ENCODE results near the gene CRACDL.

Gene CRACDL, protein sequence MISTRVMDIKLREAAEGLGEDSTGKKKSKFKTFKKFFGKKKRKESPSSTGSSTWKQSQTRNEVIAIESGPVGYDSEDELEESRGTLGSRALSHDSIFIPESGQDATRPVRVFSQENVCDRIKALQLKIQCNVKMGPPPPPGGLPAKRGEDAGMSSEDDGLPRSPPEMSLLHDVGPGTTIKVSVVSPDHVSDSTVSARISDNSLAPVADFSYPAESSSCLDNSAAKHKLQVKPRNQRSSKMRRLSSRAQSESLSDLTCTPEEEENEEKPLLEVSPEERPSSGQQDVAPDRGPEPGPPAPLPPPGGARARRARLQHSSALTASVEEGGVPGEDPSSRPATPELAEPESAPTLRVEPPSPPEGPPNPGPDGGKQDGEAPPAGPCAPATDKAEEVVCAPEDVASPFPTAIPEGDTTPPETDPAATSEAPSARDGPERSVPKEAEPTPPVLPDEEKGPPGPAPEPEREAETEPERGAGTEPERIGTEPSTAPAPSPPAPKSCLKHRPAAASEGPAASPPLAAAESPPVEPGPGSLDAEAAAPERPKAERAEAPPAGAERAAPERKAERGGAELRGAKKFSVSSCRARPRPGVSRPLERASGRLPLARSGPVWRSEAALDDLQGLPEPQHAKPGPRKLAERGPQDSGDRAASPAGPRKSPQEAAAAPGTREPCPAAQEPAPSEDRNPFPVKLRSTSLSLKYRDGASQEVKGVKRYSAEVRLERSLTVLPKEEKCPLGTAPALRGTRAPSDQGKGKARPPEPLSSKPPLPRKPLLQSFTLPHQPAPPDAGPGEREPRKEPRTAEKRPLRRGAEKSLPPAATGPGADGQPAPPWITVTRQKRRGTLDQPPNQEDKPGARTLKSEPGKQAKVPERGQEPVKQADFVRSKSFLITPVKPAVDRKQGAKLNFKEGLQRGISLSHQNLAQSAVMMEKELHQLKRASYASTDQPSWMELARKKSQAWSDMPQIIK

DNA sequence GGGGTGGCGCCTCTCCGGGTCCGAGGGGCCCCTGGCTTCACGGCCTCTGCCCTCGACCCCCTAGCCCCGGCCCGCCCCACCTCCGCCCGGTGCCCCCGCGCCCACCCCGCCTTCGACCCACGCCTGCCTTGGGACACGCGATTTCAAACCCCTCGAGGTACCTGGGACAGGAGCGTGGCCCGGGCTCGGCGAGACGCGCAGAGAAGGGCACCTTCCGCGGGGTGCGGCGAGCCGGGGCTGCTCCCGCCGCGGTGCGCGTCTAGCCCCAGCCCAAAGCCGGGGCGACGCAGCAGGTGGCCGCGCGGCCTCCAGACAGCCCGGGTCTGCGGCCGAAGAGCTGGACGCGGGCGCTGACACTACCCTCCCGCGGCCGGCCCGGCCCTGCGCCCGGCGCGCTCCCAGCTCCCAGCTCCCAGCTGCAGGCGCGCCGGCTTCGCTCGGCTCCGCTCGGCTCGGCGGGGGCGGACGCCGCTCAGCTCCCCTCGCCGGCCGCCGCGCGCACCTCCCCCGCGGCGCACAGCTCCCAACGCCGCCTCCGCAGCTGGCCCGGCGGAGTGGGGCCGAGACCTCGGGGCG is at the start of gene CRACDL:
Gene CRACDL, minus strand, starts transcription at position 449 of the 576 bp plus-strand sequence. CDS start 89,425 bp downstream, outside the sequence.
- DNase-seq = no peak

DNA sequence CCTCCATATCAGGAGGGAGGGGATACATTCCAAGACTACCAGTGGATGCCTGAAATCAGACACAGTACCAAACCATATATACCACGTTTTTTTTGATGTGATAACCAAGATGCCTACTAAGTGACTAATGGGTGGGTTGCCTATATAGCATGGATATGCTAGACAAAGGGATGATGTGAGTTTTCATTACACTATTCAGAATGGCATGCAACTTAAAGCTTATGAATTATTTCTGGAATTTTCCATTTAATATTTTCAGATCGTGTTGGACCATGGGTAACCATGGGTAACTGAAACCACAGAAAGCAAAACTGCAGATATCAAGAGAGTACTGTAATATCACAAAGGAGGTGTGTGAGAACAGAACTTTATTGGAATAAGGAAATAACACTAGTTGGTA is 39.6 kb upstream of the CRACDL start:
- no peak for DNase-seq

DNA sequence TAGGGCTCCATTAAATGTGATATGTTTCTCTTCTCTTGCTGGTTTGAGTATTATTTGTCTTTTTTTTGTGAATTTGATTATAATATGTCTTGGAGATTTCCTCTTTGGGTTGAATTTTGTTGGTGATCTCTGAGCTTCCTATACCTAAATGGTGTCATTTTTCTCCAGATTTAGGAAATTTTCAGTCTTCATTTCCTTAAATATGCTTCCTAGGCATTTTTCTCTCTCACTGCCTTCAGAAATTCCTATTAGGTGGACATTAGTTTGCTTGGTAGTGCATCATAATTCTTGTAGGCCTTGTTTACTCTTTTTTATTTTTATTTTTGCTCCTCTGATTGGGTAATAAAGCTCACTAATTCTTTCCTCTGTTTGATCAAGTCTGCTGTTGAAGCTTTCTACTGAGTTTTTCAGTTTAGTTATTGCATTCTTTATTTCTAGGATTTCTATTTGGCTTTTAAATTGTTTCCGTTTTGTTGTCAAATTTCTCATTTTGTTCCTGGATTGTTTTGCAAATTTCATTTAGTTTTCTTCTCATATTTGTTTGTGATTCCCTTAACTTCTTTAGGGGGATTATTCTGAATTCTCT is 36.6 kb upstream of the CRACDL start:
- DNase-seq = no peak

DNA sequence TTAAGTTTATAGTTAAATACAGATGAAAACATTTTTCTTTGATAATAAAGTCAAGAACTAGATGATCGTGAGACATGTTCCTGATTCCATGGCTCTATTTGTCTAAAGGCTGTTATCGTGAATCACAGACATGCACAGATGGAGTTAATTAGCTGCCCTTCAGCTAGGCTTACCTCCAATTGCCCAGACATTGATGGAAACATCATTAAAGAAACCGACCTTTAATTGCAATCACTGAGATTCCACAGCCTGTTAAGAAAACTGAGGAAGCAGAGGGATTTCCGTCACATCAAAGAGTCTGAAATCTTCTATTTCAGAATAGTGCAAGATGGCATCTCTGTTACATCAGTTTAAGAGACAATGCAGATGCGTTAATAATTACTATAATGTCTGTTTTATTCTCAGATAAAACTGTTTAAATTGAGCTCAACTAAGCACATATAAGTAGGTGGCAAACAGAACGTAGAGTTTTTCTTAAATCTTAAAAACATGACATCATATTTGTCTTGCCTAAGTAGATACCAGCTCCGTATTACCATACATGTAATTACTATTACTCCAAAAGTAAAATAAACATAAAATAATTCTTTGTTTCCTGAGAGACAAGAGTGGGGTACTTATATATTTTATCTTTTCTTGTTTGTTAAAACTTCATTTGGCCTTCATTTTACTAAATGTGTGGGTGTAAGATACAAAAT is 23.9 kb upstream of the CRACDL start:
- no peak for DNase-seq

DNA sequence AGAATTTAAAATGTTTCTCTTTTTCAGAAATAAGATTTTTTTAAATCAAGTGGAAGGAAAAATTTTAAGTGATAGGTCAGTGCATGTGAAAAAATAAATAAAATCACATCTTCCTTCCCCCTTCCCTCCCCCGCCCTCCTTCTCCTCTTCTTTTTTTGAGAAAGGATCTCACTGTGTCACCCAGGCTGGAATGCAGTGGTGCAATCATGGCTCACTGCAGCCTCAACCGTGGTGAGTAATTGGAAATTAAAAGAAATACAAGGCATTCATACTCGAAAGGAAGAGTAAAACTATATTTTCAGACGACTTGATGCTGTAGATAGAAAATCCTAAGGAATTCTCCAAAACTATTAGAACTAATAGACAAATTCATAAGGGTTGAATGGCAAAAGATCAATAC is 16.9 kb upstream of the CRACDL start:
- DNase-seq = no peak

DNA sequence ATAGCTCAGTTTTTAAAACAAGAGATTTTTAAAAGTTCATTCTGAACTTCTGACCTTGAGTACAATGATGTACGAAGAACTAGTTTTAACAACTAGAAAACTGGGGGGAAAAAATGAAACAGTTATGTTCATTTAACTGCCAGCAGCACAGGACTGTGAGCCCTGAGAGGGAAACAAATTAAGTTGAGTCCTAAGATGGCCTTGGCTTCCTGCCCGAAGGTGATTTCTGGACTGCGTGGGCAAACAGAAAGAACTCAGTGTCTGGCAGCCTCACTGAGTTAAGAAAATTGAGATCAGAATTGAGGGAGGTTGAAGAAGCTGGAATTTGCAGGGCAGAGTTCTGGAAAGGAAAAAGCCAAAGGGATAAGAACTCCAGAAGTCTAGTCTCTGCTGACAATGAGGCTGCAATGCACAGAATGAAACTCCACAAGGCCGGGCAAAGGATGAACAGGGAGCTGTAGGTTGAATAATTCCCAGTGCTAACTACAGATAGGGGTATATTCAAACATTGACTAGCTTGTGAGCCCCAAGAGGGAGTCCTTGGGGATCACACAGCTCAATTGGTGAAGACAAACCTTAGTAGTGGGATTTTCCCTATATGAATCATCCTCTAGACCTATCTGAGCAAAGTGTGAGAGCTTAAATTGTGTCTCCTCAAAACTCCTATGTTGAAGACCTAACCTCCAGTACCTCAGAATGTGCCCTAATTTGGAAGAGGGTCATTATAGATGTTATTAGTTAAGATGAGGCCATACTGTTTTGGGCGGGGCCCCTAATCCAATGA is 13.1 kb upstream of the CRACDL start:
- peak; percentile 31 for DNase-seq

DNA sequence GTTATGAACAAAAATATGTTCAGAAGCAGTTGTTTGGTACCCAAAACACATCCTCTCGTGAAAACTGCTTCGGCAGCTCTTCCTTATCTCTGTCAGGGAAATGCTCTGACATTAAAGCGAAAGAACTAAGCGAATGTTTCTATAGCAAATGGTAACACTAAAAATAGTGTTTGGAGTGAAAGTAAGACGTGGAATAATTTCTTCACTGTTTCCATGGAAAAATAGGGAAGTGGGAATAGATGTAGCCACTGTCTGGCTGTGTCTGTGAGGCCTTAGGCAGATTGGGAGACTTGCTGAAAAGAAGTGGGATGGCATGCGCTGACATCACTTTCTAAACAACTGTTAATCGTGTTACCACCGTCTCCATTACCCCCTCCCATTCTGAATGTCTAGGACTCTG is 11.5 kb upstream of the CRACDL start:
- no peak for DNase-seq

DNA sequence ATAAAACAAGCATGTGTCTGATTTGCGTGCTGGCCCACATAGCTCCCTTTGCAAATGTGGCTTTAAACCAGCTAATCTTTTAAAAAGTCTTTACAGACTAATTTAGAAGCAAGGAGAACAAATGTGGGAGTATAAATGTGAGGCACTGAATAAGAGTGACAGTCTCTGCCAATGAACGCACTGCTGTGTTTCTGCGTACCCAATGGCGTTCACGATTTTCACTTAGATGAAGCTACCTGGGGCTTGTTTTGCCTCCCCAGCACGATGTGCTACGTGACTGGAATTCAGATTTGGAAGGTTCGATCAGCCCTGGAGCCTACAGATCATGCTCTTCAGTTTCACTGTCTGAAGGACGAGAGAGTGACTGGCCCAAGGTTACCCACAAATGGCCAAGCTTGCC is 10.8 kb upstream of the CRACDL start:
- DNase-seq = no peak

DNA sequence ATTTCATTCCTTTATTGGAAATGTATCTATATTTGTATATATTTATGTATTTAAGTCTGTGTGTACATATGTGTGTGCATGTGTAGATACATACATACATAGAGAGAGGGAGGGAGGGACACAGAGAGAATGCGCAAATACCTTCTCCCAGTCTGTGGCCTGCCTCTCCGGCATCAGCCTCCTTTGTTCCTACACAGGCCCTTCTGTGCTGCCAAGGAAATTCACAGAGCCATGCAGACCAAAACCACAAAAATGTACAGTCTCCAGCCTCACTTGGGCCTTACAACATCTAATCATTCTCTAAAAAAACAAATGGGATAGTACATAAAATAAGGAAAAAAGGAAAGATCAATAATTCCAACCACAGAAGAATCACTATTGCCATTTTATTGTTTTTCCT is 8.8 kb upstream of the CRACDL start:
- DNase-seq = no peak

DNA sequence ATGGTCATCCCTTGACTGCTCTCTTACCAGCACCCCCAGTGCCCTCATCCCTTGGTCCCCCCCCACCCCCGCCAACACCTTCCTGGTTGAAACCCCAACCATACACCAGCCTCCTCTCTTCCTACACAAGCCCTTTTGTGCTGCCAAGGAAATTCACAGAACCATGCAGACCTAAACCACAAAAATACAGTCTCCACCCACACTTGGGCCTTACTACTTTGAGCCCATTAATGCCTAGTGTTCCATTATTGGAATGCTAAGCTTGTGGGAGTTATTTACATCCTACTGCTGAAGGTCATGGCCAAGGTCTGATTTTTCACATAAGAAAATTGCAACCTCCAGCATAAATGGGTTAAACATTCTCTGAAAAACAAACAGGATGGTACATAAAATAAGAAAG is 4.1 kb upstream of the CRACDL start:
- no peak for DNase-seq

DNA sequence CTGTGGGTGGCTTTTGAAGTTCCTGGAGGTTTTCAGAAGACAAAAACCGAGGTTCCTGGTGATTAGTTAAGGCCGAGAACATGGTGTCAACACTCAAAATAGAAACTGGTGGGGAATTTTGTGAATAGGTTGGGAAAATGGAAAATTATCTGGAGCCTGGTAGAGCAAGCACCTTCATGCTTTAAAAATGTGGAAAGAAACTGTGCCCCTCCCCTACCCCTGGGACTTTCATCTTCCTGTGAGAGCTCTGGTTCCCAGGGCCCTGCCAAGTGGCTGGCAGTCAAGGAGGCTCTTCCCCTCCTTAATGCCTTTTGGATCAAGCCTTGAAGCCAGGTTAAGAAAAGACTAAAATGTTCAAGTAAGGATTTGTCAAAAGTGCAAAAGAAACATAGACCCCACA is 1.9 kb upstream of the CRACDL start:
- DNase-seq = no peak

DNA sequence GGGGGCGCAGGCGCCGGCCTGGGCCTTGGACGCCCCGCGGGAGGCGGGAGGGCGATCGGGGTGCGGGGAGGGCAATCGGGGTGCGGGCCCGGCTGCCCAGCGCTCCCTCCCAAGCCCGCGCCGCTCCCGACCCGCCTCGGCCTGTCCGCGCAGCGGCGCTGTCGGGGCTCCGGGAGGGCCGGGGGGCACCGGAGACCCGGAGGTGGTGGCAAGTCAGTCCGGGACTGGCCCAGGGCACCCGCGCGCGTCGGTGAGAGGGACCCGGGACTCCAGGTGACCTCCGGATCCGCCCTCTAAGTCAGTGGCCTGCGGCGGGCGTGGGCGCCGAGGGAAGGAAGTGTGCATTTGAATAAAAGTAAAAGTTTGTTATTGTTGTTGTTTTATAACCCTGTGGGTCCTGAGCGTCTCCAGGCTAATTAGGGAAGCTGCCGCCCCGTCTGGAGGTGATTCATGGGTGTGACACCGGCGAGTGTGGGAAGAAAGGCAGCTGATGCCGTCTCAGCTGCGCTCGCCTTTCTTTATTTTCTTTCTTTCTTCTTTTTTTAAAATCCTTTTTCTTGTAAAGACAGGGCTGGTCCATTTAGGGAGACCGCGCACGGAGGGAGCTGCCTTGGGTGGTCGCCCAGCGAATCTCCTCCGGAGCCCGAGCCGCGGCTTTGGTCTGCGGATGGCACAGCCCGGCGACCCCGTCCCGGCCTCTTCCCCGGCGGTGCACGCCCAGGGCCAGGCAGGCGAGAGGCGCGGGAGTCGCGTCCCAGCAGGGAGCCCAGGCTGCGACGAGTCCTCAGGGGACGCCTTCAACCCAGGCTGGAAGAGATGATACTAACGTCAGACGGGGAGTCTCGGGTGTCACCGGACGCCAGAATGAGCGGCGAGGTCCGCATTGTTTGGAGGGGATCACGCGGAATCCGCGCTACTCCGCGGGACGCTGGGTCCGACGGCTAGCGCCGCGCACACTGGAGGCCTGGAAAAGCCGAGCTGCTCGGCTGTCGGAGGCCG is 627 bp upstream of the CRACDL start:
- peak; percentile 38 for DNase-seq

DNA sequence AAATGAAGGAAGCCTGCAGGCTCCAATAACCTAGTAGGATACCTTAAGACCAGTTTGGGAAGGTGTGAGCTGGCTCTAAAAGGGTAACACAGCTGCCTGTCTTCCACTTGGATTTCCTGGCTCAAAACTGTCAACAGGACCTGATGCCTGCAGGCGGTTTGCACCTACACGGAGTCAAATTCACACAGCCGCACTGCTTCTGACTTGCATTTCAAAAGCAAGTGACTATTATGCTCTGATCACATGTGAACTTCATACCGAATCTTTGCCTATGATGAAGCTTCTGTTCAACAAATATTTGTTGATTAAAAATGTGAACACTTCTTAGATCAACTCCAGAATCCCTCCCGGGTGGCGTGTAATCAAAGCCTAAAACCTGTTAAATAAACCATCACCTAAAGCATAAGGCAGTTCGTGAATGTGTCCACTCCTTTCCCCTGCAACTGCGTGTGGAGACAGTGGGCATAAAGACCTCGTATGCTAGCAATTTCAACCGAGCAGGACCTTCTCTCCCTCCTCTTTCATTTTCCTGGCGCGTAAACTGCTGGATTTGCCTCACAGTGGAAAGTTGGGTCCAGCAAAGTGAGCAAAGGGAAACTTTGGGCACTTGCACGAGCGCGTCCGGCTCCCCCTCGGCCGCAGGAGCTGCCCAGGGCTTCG is 784 bp downstream of the CRACDL start:
- DNase-seq = peak; percentile 54

DNA sequence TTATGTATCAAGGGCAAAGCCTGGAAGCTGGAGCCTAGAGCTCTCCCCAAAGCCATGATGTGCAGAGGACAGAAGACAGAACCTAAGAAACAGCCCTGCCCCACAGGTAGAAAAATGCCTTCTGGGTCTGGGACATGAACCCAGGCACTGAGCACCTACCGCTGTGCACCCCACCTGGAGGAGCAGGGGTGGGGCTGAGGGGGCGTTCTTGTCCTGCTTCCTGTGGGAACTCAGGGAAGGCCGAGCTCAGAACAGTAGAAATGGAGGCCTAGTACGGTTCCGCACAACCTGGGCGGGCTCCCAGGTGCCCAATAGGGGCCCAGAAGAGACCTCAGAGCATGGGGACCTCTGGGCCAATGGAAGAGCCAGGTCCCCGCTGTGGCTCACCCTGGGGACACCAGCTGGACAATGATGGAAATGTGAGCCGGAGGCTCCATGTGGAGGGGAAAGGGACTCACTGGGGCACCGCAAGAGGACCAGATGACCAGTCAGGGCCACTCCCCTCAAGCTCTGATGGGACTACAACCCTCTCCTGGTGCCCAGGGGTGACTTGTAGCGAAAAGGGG is 3.2 kb downstream of the CRACDL start:
- DNase-seq = no peak

DNA sequence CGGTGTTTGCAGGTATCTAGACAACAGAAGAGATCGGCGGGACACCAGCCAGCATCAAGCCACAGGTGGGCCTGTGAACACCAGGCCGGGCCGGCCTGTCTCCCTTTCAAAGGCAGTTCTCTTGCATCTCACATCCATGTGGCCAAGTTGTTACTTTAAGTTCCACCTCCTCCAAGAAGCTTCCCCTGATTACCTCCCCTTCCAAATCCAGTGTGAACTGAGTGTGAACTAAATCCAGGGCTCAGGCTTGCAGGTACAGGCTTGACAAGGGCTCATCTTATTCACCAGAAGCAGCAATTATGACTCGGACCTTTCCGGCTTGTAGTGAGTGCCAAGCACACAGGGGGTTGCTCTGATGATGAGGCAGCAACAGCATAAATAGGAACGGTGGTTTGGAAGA is 3.9 kb downstream of the CRACDL start:
- DNase-seq = no peak

DNA sequence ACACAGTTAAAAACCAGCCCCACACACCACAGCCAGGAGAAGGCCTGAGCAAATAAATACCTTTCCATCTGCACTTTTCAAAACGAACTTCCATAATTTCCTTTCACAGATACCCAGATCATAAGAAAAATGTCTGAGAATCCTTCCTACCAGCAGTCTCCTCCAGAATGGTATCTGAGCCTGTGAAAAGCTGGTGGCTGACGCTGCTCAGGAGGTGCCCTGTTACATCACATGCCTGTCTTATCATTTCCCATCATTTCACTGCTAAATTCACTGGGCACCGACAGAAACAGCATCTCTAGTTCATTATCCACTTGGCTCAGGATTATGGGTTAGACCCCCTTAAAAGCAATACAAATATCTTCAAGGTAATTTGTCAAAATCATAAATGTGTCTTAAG is 4.4 kb downstream of the CRACDL start:
- DNase-seq = no peak

DNA sequence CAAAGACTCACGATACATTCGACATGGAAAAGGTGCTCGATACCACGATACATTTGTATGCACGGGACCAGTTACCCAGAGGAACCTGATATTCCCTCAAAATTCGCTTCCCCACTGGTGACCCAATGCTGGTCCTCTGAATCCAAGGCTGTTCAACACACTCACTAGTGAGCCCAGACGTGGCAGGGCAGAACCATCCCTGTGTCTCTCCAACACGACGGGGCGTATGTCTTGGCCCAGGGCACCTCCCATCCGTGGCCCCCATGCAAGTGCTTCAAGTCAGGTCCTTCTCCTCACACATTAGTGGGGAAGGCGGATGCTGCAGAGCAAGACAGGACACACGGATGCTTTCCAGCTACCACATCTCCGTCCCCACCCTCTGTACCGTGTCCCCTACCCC is 6.1 kb downstream of the CRACDL start:
- DNase-seq = no peak

DNA sequence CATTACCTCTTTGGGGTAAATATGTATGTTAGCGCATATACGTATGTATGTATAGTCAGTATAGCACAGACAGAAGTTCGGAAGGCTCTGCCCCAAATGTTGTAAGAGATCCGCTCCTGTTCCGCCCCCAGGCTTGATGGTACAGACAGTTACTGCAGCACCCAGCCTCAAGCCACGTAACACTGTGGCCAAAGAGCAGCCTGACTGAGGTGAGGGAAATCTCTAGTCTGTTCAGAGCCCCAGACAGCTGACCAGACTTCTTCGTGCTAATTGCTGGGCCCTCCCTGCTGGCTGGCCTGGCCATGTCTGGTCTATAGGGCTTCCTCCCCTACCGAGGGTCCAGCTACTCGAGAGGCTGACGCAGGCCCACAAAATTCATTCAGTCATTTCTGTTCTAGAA is 7.8 kb downstream of the CRACDL start:
- DNase-seq = no peak

DNA sequence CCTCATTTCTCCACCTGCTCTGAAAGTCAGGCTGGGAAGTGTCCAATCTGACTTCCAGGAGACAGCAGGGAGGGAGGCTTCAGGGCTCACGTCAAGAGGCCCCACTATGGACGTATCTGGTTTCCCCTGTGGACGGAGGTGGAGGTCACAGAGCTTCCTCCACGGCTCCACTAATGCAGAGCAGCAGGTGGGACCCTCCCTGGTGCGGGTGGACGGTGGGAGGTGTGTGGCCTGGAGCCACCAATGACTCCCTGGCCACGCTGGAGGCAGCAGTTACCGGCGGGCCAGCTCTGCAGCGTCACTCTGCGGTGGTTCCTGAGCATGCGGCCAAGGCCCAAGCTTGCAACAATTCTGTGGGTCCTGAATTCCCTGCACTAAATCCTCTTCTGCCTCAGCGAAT is 9.0 kb downstream of the CRACDL start:
- no peak for DNase-seq

DNA sequence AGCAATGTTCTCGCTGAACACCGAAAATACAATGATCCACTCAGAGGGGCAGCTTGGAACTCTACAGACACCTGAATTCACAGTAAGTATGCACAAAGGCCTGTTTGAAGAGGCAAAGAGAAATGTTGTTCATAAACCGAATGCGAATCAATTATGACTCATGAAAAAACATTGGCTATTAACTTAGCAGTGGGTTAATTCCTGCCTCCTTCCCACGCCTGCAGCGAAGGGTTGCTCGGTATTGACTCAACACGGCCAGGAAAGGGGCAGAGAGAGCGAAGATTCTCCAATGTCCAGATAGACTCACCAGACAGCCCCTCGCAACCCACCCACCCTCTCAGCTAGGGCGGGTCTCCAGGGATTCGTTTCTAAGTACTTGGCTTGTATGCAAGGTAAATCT is 9.4 kb downstream of the CRACDL start:
- no peak for DNase-seq
